GM12801 (cell line): ENCODE results near the gene LRRTM3.

Experiments used
- CTCF ChIP-seq: IDR thresholded peaks from one replicate; pipeline ENCODE4 v1.5.1; 2011; ENCODE audit warnings: control low read depth; ENCODE audit not compliant: insufficient read length; ENCODE audit errors: extremely low read depth

LRRTM3 gene

GRCh38 chr10:66999762-67000545, 74.1 kb downstream of the LRRTM3 start:
- TF ChIP-seq CTCF: no peak

GRCh38 chr10:67004690-67005089, 78.9 kb downstream of the LRRTM3 start:
- no peak for TF ChIP-seq CTCF

GRCh38 chr10:67005981-67006380, 80.1 kb downstream of the LRRTM3 start:
- no peak for TF ChIP-seq CTCF

- no peak for TF ChIP-seq CTCF
Observed at GRCh38 chr10:67011480-67011879, 85.6 kb downstream of the LRRTM3 start.

GRCh38 chr10:67011981-67012380, 86.1 kb downstream of the LRRTM3 start:
- TF ChIP-seq CTCF: no peak

GRCh38 chr10:67015225-67015624, 89.4 kb downstream of the LRRTM3 start:
- TF ChIP-seq CTCF: no peak

- TF ChIP-seq CTCF: no peak
Observed at GRCh38 chr10:67017218-67017617, 91.4 kb downstream of the LRRTM3 start.
